OCI-LY1 (cell line): ENCODE results near the gene GLT6D1.

Experiments
- CTCF ChIP-seq: fragments of 200-600 bp; sonication (generic), shearing (Covaris generic); IDR thresholded peaks from 2 replicates; pipeline ENCODE4 v1.5.1; 2017; ENCODE audit warnings: mild to moderate bottlenecking, antibody characterized with exemption, low read length, moderate library complexity, mixed read lengths
- EZH2 ChIP-seq: fragments of 200-600 bp; sonication (generic), shearing (Covaris generic); IDR thresholded peaks from 2 replicates; pipeline ENCODE4 v1.8.0; 2017; ENCODE audit warnings: borderline replicate concordance, mixed run types, mild to moderate bottlenecking, antibody characterized with exemption, low read length, moderate library complexity, mixed read lengths

GRCh38 chr9:135663857-135664256 lies 24.5 kb upstream of the GLT6D1 start:
- no peak for TF ChIP-seq CTCF
- no peak for TF ChIP-seq EZH2
